IMR-90 (cell line): Measurements from ENCODE around the gene CABS1. TPM values are rescaled to one million over a fixed set of nuclear protein-coding genes. Genes with fewer than 3 reads are reported as not detected.

Experiments
- ATAC-seq: fragments of 200-7000 bp; cut with Tn5 transposase; 2 replicates; pipeline ENCODE4 v1.9.1; 2020; ENCODE audit warnings: low read depth, mild to moderate bottlenecking, moderate library complexity
- BruUV-seq: library from RNA; stranded (reverse); fragments of 400-500 nt; replicated peaks from 2 replicates; lab custom pipeline; 2021; lab: Mats Ljungman, UMichigan
- CTCF ChIA-PET: fragments of 300-600 bp; formaldehyde crosslinking; extraction: SDS; loops from one replicate; lab custom pipeline; 2021; ENCODE audit warnings: antibody characterized with exemption; lab: Yijun Ruan, JAX
- POLR2A ChIA-PET: fragments of 300-600 bp; sonication (Branson Sonifier 250); formaldehyde crosslinking; loops from one replicate; lab custom pipeline; 2022; ENCODE audit warnings: antibody characterized with exemption; ENCODE audit not compliant: unreplicated experiment; lab: Charles Lee
- DNase-seq: peaks from one replicate; pipeline ENCODE4 v3.0.0; 2013
- H2AFZ ChIP-seq: replicated peaks from 2 replicates; pipeline ENCODE3; 2013; ENCODE audit warnings: low read length, mild to moderate bottlenecking; ENCODE audit not compliant: poor library complexity
- H2AK5ac ChIP-seq: 2 replicates; pipeline ENCODE4 v1.6.1; 2013; ENCODE audit warnings: low read depth, low read length, inconsistent platforms
- H2AK9ac ChIP-seq: replicated peaks from 2 replicates; pipeline ENCODE3; 2013; ENCODE audit warnings: mild to moderate bottlenecking, low read depth, low read length, moderate library complexity; ENCODE audit not compliant: poor library complexity
- H2BK120ac ChIP-seq: 2 replicates; pipeline ENCODE4 v1.6.1; 2013; ENCODE audit warnings: low read depth, low read length, inconsistent platforms
- H2BK15ac ChIP-seq: 3 replicates; pipeline ENCODE4 v1.6.1; 2013; ENCODE audit warnings: low read depth, low read length, inconsistent platforms
- H2BK20ac ChIP-seq: 2 replicates; pipeline ENCODE4 v1.6.1; 2013; ENCODE audit warnings: low read depth, mild to moderate bottlenecking, inconsistent platforms, low read length, moderate library complexity
- H2BK5ac ChIP-seq: 2 replicates; pipeline ENCODE4 v1.6.1; 2013; ENCODE audit warnings: mild to moderate bottlenecking, low read depth, low read length, inconsistent platforms; ENCODE audit not compliant: poor library complexity, severe bottlenecking
- H3K14ac ChIP-seq: replicated peaks from 2 replicates; pipeline ENCODE4 v1.6.1; 2013; ENCODE audit warnings: low read depth, low read length, inconsistent platforms
- H3K18ac ChIP-seq: 2 replicates; pipeline ENCODE4 v1.6.1; 2013; ENCODE audit warnings: low read depth, low read length, control low read depth
- H3K23ac ChIP-seq: 2 replicates; pipeline ENCODE4 v1.6.1; 2013; ENCODE audit warnings: low read depth, low read length, inconsistent platforms
- H3K27ac ChIP-seq: 2 replicates; pipeline ENCODE4 v1.5.1; 2013; ENCODE audit warnings: mild to moderate bottlenecking, control low read depth, low read length; ENCODE audit not compliant: insufficient read depth
- H3K27me3 ChIP-seq: 2 replicates; pipeline ENCODE4 v1.6.1; 2013; ENCODE audit warnings: low read length; ENCODE audit not compliant: control insufficient read depth, insufficient read depth
- H3K36me3 ChIP-seq: 2 replicates; pipeline ENCODE4 v1.6.1; 2013; ENCODE audit warnings: low read length, mixed read lengths; ENCODE audit not compliant: control insufficient read depth, insufficient read depth
- H3K4ac ChIP-seq: 2 replicates; pipeline ENCODE4 v1.6.1; 2013; ENCODE audit warnings: low read depth, low read length, inconsistent platforms
- H3K4me1 ChIP-seq: 2 replicates; pipeline ENCODE4 v1.6.1; 2013; ENCODE audit warnings: low read length, mixed read lengths; ENCODE audit not compliant: control insufficient read depth, insufficient read depth
- H3K4me2 ChIP-seq: 2 replicates; pipeline ENCODE4 v1.6.1; 2013; ENCODE audit warnings: low read depth, mild to moderate bottlenecking, control low read depth, low read length, moderate library complexity
- H3K4me3 ChIP-seq: 2 replicates; pipeline ENCODE4 v1.5.1; 2013; ENCODE audit warnings: low read depth, mild to moderate bottlenecking, control low read depth, low read length, moderate library complexity; ENCODE audit not compliant: insufficient read depth
- H3K56ac ChIP-seq: 2 replicates; pipeline ENCODE4 v1.6.1; 2013; ENCODE audit warnings: low read length, inconsistent platforms; ENCODE audit not compliant: insufficient read depth; ENCODE audit errors: extremely low read depth
- H3K79me1 ChIP-seq, 2 experiments: 2 replicates each; pipeline ENCODE4 v1.6.1; 2013; ENCODE audit warnings: low read length in 2 of 2, inconsistent platforms in 1 of 2, low read depth in 1 of 2
- H3K9ac ChIP-seq: 2 replicates; pipeline ENCODE4 v1.6.1; 2013; ENCODE audit warnings: low read depth, low read length, control low read depth
- H3K9me1 ChIP-seq: 2 replicates; pipeline ENCODE4 v1.6.1; 2013; ENCODE audit warnings: low read length, inconsistent platforms; ENCODE audit not compliant: insufficient read depth
- H3K9me3 ChIP-seq: 2 replicates; pipeline ENCODE4 v1.6.1; 2013; ENCODE audit warnings: low read length; ENCODE audit not compliant: control insufficient read depth, insufficient read depth
- H4K20me1 ChIP-seq: 2 replicates; pipeline ENCODE4 v1.6.1; 2013; ENCODE audit warnings: low read length, inconsistent platforms; ENCODE audit not compliant: insufficient read depth
- H4K5ac ChIP-seq: 2 replicates; pipeline ENCODE4 v1.6.1; 2013; ENCODE audit warnings: mild to moderate bottlenecking, low read depth, low read length, control low read depth
- H4K8ac ChIP-seq, 2 experiments: 2 replicates each; pipeline ENCODE4 v1.6.1; 2013; ENCODE audit warnings: low read depth in 2 of 2, low read length in 2 of 2, control low read depth in 1 of 2, inconsistent platforms in 1 of 2
- H4K91ac ChIP-seq: 2 replicates; pipeline ENCODE4 v1.6.1; 2013; ENCODE audit warnings: low read depth, low read length, inconsistent platforms; ENCODE audit not compliant: insufficient read depth
- NFE2L2 ChIP-seq: fragments of 150-350 bp; IDR thresholded peaks from 2 replicates; pipeline ENCODE4 v1.6.1; 2016; ENCODE audit warnings: low read depth, mild to moderate bottlenecking, low read length
- POLR2A ChIP-seq: IDR thresholded peaks from 2 replicates; pipeline ENCODE4 v1.6.1; 2012; ENCODE audit warnings: mild to moderate bottlenecking, low read depth, low read length
- RAD21 ChIP-seq: IDR thresholded peaks from 2 replicates; pipeline ENCODE4 v1.6.1; 2012; ENCODE audit warnings: low read length, improper control_type of control experiment
- SMC3 ChIP-seq: fragments of 150-350 bp; IDR thresholded peaks from 2 replicates; pipeline ENCODE4 v1.6.1; 2016; ENCODE audit warnings: low read depth, mild to moderate bottlenecking, antibody characterized with exemption, low read length, moderate library complexity
- WGBS, 2 experiments: methylation state at CpG; one replicate each; pipeline versions ENCODE4 v1.1.5 to v1.1.7; 2013; ENCODE audit warnings: missing lambda C conversion rate in 2 of 2; ENCODE audit not compliant: insufficient read length in 1 of 2; ENCODE audit errors: extremely low coverage in 2 of 2; 5-methylcytosine and 5-hydroxymethylcytosine counted together
- dilution Hi-C: fragments of 300-500 bp; cut with HindIII; formaldehyde crosslinking; loops from one replicate; pipeline ENCODE4 v1.14.3; 2018; ENCODE audit warnings: low sequenced_read_pairs; ENCODE audit not compliant: unreplicated experiment
- in situ Hi-C: fragments of 300-500 bp; cut with MboI; formaldehyde crosslinking; loops from 3 replicates; pipeline ENCODE4 v1.14.3; 2019; ENCODE audit warnings: low sequenced_read_pairs, inconsistent platforms, mixed read lengths
- intact Hi-C: fragments of 100-400 bp; cut with micrococcal nuclease; formaldehyde crosslinking; loops from 2 replicates; pipeline ENCODE4 v1.10.0; 2022
- polyA plus RNA-seq, 3 experiments: library from polyadenylated mRNA; depleted of rRNA; stranded (reverse); fragments of >200 nt; gene quantifications; 2 replicates each; pipeline ENCODE4 v1.2.3, GENCODE V29; 2012; ENCODE audit warnings: low replicate concordance in 1 of 3
- total RNA-seq: library from RNA; depleted of rRNA; stranded (reverse); fragments of >200 nt; gene quantifications from 2 replicates; pipeline ENCODE4 v1.2.3, GENCODE V29; 2012
- TF ChIP-seq, protein P1 (sequence below): fragments of 150-350 bp; IDR thresholded peaks from 2 replicates; pipeline ENCODE4 v1.6.1; 2016; ENCODE audit warnings: low read depth, mild to moderate bottlenecking, low read length, moderate library complexity, borderline replicate concordance

CABS1 gene
- total and polyA plus RNA-seq, 2 of the 4 experiments (the other 2 are of a cell fraction) = not detected

- Histone ChIP-seq H4K5ac (no peak overlapping the region), H4K8ac (no peak overlapping the region), H3K79me1 (no peaks in the 10 kb centered on the region), H3K4me3 (no peak overlapping the region), H2BK15ac (no peak overlapping the region), H3K9me1 (no peaks in the 10 kb centered on the region), H2AFZ (no peak overlapping the region), H3K27ac (no peak overlapping the region), H3K9me3 (no peaks in the 10 kb centered on the region), H3K4me2 (no peak overlapping the region), H3K27me3 (no peaks in the 10 kb centered on the region), H3K4me1 (no peaks in the 10 kb centered on the region), H2BK20ac (no peak overlapping the region), H3K9ac (no peak overlapping the region), H2BK120ac (no peak overlapping the region), H3K18ac (no peak overlapping the region), H2AK9ac (no peak overlapping the region), H4K91ac (no peak overlapping the region), H2AK5ac (no peak overlapping the region), H3K14ac (no peak overlapping the region), H4K20me1 (no peaks in the 10 kb centered on the region), H3K23ac (no peak overlapping the region), H2BK5ac (no peak overlapping the region), H3K36me3 (no peaks in the 10 kb centered on the region), H3K4ac (no peak overlapping the region), H3K56ac (no peak overlapping the region)
- DNase-seq (no peak), ATAC-seq (no peak)
- intact Hi-C loops = no loop called here
- CTCF ChIA-PET = no interaction called here
- TF ChIP-seq POLR2A (no peak), NFE2L2 (no peak), RAD21 (no peak), SMC3 (no peak)
- TF ChIP-seq, protein P1, sequence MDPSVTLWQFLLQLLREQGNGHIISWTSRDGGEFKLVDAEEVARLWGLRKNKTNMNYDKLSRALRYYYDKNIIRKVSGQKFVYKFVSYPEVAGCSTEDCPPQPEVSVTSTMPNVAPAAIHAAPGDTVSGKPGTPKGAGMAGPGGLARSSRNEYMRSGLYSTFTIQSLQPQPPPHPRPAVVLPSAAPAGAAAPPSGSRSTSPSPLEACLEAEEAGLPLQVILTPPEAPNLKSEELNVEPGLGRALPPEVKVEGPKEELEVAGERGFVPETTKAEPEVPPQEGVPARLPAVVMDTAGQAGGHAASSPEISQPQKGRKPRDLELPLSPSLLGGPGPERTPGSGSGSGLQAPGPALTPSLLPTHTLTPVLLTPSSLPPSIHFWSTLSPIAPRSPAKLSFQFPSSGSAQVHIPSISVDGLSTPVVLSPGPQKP = no peak
- no TSS peak for BruUV-seq
- POLR2A ChIA-PET = no interaction called here
- 70% methylated on average over 3 of the region's 5 CpGs; no CpG with 5 or more reads in 1 of the 2 experiments for WGBS, 2 experiments
- in situ Hi-C loops = no loop called here
- dilution Hi-C loops = no loop called here
Observed at GRCh38 chr4:70364002-70364401, 29.2 kb downstream of the CABS1 start.
